H1 (cell line): ENCODE measurements around the gene SLC16A11.

ENCODE experiments used
- CEBPB ChIP-seq: IDR thresholded peaks from 2 replicates; pipeline ENCODE4 v1.6.1; 2012; ENCODE audit warnings: low read depth, low read length
- CTCF ChIP-seq, 3 experiments: IDR thresholded peaks; 1 replicate in 2 of 3; 2 replicates in 1 of 3; pipeline versions ENCODE4 v1.5.1 to v1.6.1; 2011; ENCODE audit warnings: low read length in 3 of 3, mild to moderate bottlenecking in 3 of 3, inconsistent platforms in 2 of 3, low read depth in 1 of 3, moderate library complexity in 1 of 3; ENCODE audit not compliant: insufficient read depth in 1 of 3; ENCODE audit errors: control extremely low read depth in 1 of 3
- MAFK ChIP-seq: IDR thresholded peaks from 2 replicates; pipeline ENCODE4 v1.6.1; 2012; ENCODE audit warnings: low read depth, mild to moderate bottlenecking, improper control_type of control experiment, low read length

- TF ChIP-seq CTCF (IDR thresholded peaks at IDR 0.05; ENCODE audit: control extremely low read depth in 1 of 3, insufficient read depth in 1 of 3, low read depth in 1 of 3, low read length in 3 of 3) (no peak), MAFK (no peak), CEBPB (no peak)
Measured at GRCh38 chr17:7043497-7044198, at the start of gene SLC16A11.
